Stimulated activated CD8-positive, alpha-beta memory T cell treated with anti-CD3 and anti-CD28 coated beads, Interleukin-12 subunit alpha, Interleukin-12 subunit beta, amount 100 ng/mL, for 24 hours (primary cell): Measurements from ENCODE around the gene FCRL5.
"Not testable (repeated sequence)": the region's sequence is repeated elsewhere in the genome, so short reads cannot be mapped to it uniquely, and the experiment has no call there.

ENCODE experiments used
- DNase-seq: peaks from one replicate; pipeline ENCODE4 v3.0.0-alpha.2; 2020; ENCODE audit errors: extremely low read depth

FCRL5 gene

GRCh38 chr1:157551694-157552693 lies at the start of gene FCRL5:
TSS of gene FCRL5 (minus strand) at chr1:157552515. CDS start at chr1:157552362, 153 bp downstream.
- no peak for DNase-seq

- DNase-seq = no peak
These were observed 47.9 kb upstream of the FCRL5 start for GRCh38 chr1:157600236-157600635.

GRCh38 chr1:157597959-157598667 lies 45.8 kb upstream of the FCRL5 start, which contains the start of gene FCRL4:
TSS of gene FCRL4 (minus strand) at chr1:157598085. CDS start at chr1:157597944, 141 bp downstream.
- DNase-seq = no peak

GRCh38 chr1:157596384-157596783 lies 44.1 kb upstream of the FCRL5 start:
- DNase-seq = no peak

- no peak for DNase-seq
These were observed 43.0 kb upstream of the FCRL5 start for GRCh38 chr1:157595356-157595755.

GRCh38 chr1:157585984-157586383 lies 33.7 kb upstream of the FCRL5 start:
- no peak for DNase-seq

GRCh38 chr1:157584503-157584902 lies 32.2 kb upstream of the FCRL5 start:
- no peak for DNase-seq

GRCh38 chr1:157580828-157581210 lies 28.5 kb upstream of the FCRL5 start:
- no peak for DNase-seq

- no peak for DNase-seq
These were observed 28.0 kb upstream of the FCRL5 start for GRCh38 chr1:157580179-157580827.

- DNase-seq = no peak
These were observed 25.1 kb upstream of the FCRL5 start for GRCh38 chr1:157577420-157577819.

- DNase-seq = no peak
These were observed 23.4 kb upstream of the FCRL5 start for GRCh38 chr1:157575744-157576143.

- DNase-seq = no peak
These were observed 22.5 kb upstream of the FCRL5 start for GRCh38 chr1:157574836-157575235.

GRCh38 chr1:157566484-157567300 lies 14.4 kb upstream of the FCRL5 start:
- no peak for DNase-seq

- no peak for DNase-seq
These were observed 10.2 kb upstream of the FCRL5 start for GRCh38 chr1:157562515-157562914.

GRCh38 chr1:157558119-157558518 lies 5.8 kb upstream of the FCRL5 start:
- DNase-seq = no peak

GRCh38 chr1:157548081-157548480 lies 4.2 kb downstream of the FCRL5 start:
- DNase-seq = not testable (repeated sequence)

GRCh38 chr1:157542676-157543075 lies 9.6 kb downstream of the FCRL5 start:
- no peak for DNase-seq

GRCh38 chr1:157540852-157541251 lies 11.5 kb downstream of the FCRL5 start:
- DNase-seq = no peak

- no peak for DNase-seq
These were observed 12.1 kb downstream of the FCRL5 start for GRCh38 chr1:157540160-157540748.

GRCh38 chr1:157539568-157539967 lies 12.7 kb downstream of the FCRL5 start:
- DNase-seq = no peak

GRCh38 chr1:157532569-157532968 lies 19.7 kb downstream of the FCRL5 start:
- DNase-seq = no peak
